GM12872 (cell line): ENCODE measurements around the gene CREB3.

Experiments
- CTCF ChIP-seq: IDR thresholded peaks from 3 replicates; pipeline ENCODE4 v1.5.1; 2011; ENCODE audit warnings: low read depth, mild to moderate bottlenecking, low read length, moderate library complexity; ENCODE audit not compliant: insufficient read depth

CREB3 gene

GRCh38 chr9:35732185-35732799, at the start of gene CREB3, which contains the start of gene TLN1:
TSS of gene CREB3 (plus strand) at chr9:35732666. CDS start at chr9:35732773, 107 bp downstream.
TSS of gene TLN1 (minus strand) at chr9:35732195. CDS start at chr9:35725694, 6,501 bp downstream.
- TF ChIP-seq CTCF, result 0 out of 3 replicates have a peak, but pooled peaks have one; percentile 21

GRCh38 chr9:35683323-35683722, 49.1 kb upstream of the CREB3 start:
- TF ChIP-seq CTCF, result no peak

GRCh38 chr9:35684921-35685320, 47.5 kb upstream of the CREB3 start:
- no peak for TF ChIP-seq CTCF

- no peak for TF ChIP-seq CTCF
Measured at GRCh38 chr9:35685506-35685905, 47.0 kb upstream of the CREB3 start.

GRCh38 chr9:35686222-35687203, 46.0 kb upstream of the CREB3 start:
- TF ChIP-seq CTCF, result no peak

- no peak for TF ChIP-seq CTCF
Measured at GRCh38 chr9:35687306-35687705, 45.2 kb upstream of the CREB3 start.

- TF ChIP-seq CTCF, result no peak
Measured at GRCh38 chr9:35687972-35688557, 44.4 kb upstream of the CREB3 start.
